A549 treated with ZK216348 at 1 μM for 4 hours (cell line): Measurements from ENCODE around the gene FAH. TPM values are rescaled to one million over a fixed set of nuclear protein-coding genes. Genes with fewer than 3 reads are reported as not detected.

Source experiments
- total RNA-seq: library from RNA; stranded (reverse); fragments of 200-300 nt; extraction: Qiagen RNA extraction; gene quantifications from 5 replicates; pipeline ENCODE4 v1.2.3, GENCODE V29; 2022; ENCODE audit warnings: low read depth

FAH gene
- 27.6 to 35.5 TPM (median 34.0 TPM) in 5 replicates for total RNA-seq

DNA sequence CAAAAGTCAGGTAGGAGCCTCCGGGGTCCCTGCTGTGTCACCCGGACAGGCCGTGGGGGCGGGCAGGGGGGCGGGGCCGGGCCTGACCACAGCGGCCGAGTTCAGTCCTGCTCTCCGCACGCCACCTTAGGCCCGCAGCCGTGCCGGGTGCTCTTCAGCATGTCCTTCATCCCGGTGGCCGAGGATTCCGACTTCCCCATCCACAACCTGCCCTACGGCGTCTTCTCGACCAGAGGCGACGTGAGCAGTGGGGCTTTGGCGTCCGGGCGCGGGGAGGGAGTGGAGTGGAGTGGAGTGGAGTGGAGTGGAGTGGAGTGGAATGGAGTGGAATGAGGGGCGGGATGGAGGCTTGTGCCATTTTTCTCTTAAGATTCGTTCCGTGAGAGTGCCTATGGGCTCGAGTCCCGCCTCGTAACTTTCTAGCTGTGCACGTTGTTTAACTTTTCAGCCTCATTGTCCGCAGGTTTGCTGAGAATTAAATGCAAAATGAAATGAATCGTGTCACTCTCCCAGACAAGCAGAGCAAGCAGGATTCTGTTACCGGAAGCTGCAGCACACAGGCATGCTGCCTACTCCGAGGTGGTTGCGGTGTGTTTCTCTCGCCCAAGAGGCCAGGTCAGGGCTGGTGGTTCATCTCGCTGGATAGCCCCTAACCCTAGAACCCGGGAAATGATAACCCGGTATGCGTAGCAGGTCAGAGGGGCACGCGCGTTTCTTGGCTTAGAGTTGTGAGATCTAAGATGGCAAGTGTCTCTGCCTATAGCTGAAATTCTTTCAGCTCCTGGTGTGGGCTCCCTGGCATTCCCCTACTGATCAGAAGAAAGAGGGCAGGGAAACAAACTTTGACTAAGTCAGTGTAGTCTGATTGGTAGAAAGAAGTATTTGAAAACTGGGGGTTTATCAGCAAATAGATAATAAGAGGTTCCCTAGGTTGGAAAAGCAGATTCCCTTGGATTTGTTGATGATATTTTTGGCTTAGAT, at the start of gene FAH:
TSS of gene FAH (plus strand) at position 104 of the 981 bp plus-strand sequence. CDS start at position 160, 56 bp downstream.

Other genes with a start within 250 kb of the FAH start
- 10.0 to 22.2 TPM (median 11.4 TPM) in 5 replicates for gene BCL2A1, start 181.8 kb upstream of the FAH start, total RNA-seq
- 92.0 to 113 TPM (median 99.0 TPM) in 5 replicates for gene ZFAND6, start 93.3 kb upstream of the FAH start, total RNA-seq
- gene CTXND1, start 99.2 kb downstream of the FAH start, total RNA-seq: not detected in 5 replicates